Right ventricle myocardium inferior (tissue), 1 donor: ENCODE results near the gene PARVA. TPM values are rescaled to one million over a fixed set of nuclear protein-coding genes. Genes with fewer than 3 reads are reported as not detected.

Source experiments
- ATAC-seq: fragments of 200-7000 bp; cut with Tn5 transposase; one replicate; pipeline ENCODE4 v1.9.1; 2020; ENCODE audit warnings: mild to moderate bottlenecking, moderate library complexity
- DNase-seq: peaks from one replicate; pipeline ENCODE4 v3.0.0; 2021; ENCODE audit errors: missing footprints
- intact Hi-C: fragments of 100-400 bp; cut with DNase I; formaldehyde crosslinking; loops from one replicate; pipeline ENCODE4 v1.11.0; 2022
- total RNA-seq: library from RNA; stranded (reverse); fragmentation: NEBNext Ultra II Directional; extraction: Animal tissue kit (Norgen Biotek cat#: 25700); gene quantifications from one replicate; pipeline ENCODE4 v1.2.1, GENCODE V29; 2021
- donor health status: DM: no; HTN: yes; CAD: no; lungs with severe emphysema.

Gene PARVA
- total RNA-seq, 1 donor from 2014 or later = 65.3 TPM

- intact Hi-C loops = no loop called here
These were observed 64.0 kb downstream of the PARVA start for GRCh38 chr11:12441231-12441861.

GRCh38 chr11:12444601-12445000, 67.2 kb downstream of the PARVA start:
- no peak for DNase-seq
- ATAC-seq = no peak
- intact Hi-C loops = no loop called here

More at GRCh38 chr11:12441231-12441861, 64.0 kb downstream of the PARVA start:
- no peak for ATAC-seq
- no peak for DNase-seq

GRCh38 chr11:12445001-12445400, 67.6 kb downstream of the PARVA start:
- no peak for ATAC-seq
- intact Hi-C loops = no loop called here
- DNase-seq = no peak

- DNase-seq (no peak), ATAC-seq (no peak)
- intact Hi-C loops = no loop called here
These were observed 69.5 kb downstream of the PARVA start for GRCh38 chr11:12446863-12447262.

GRCh38 chr11:12448131-12448939, 71.0 kb downstream of the PARVA start:
- peak; percentile 24 for ATAC-seq
- DNase-seq = no peak
- intact Hi-C loops = no loop called here

- no peak for DNase-seq
- ATAC-seq = no peak
- intact Hi-C loops = no loop called here
These were observed 72.8 kb downstream of the PARVA start for GRCh38 chr11:12449961-12450715.

- intact Hi-C loops = no loop called here
- ATAC-seq = no peak
- DNase-seq = no peak
These were observed 73.9 kb downstream of the PARVA start for GRCh38 chr11:12451179-12451814.

GRCh38 chr11:12453243-12453642, 75.9 kb downstream of the PARVA start:
- intact Hi-C loops = no loop called here
- ATAC-seq (no peak), DNase-seq (no peak)

- no peak for ATAC-seq
- no peak for DNase-seq
- intact Hi-C loops = no loop called here
These were observed 77.4 kb downstream of the PARVA start for GRCh38 chr11:12454782-12455181.

GRCh38 chr11:12455938-12456337, 78.6 kb downstream of the PARVA start:
- ATAC-seq (no peak), DNase-seq (no peak)
- intact Hi-C loops = no loop called here

- ATAC-seq = no peak
- intact Hi-C loops = no loop called here
- no peak for DNase-seq
These were observed 79.5 kb downstream of the PARVA start for GRCh38 chr11:12456651-12457579.

GRCh38 chr11:12458042-12458441, 80.7 kb downstream of the PARVA start:
- DNase-seq (no peak), ATAC-seq (peak; percentile 17)

GRCh38 chr11:12459374-12459773, 82.0 kb downstream of the PARVA start:
- intact Hi-C loops = no loop called here
- ATAC-seq (no peak), DNase-seq (no peak)

More at GRCh38 chr11:12458042-12458441, 80.7 kb downstream of the PARVA start:
- intact Hi-C loops = no loop called here

GRCh38 chr11:12459865-12460444, 82.6 kb downstream of the PARVA start:
- no peak for ATAC-seq
- no peak for DNase-seq
- intact Hi-C loops = no loop called here

- DNase-seq (no peak), ATAC-seq (no peak)
- intact Hi-C loops = no loop called here
These were observed 83.1 kb downstream of the PARVA start for GRCh38 chr11:12460466-12460865.

GRCh38 chr11:12461516-12461915, 84.1 kb downstream of the PARVA start:
- intact Hi-C loops = no loop called here
- ATAC-seq = no peak
- DNase-seq = no peak

- ATAC-seq (no peak), DNase-seq (no peak)
- intact Hi-C loops = no loop called here
These were observed 86.9 kb downstream of the PARVA start for GRCh38 chr11:12464303-12464702.

GRCh38 chr11:12465332-12465731, 88.0 kb downstream of the PARVA start:
- intact Hi-C loops = no loop called here
- DNase-seq (no peak), ATAC-seq (no peak)
